Dedifferentiated amniotic fluid mesenchymal stem cell (primary cell): ENCODE results near the gene C1QTNF5.
"Not testable (repeated sequence)": the region's sequence is repeated elsewhere in the genome, so short reads cannot be mapped to it uniquely, and the experiment has no call there.

Experiments
- DNase-seq: peaks from one replicate; pipeline ENCODE4 v3.0.0-alpha.2; 2016; ENCODE audit errors: extremely low spot score

The C1QTNF5 gene

GRCh38 chr11:119340335-119341221, at the start of gene C1QTNF5:
Gene C1QTNF5, minus strand, starts transcription at chr11:119340883. Its CDS starts 486 bp downstream, at chr11:119340397.
- DNase-seq = no peak

- DNase-seq = no peak
These were observed 49.0 kb upstream of the C1QTNF5 start for GRCh38 chr11:119389611-119390254.

- no peak for DNase-seq
These were observed 47.4 kb upstream of the C1QTNF5 start for GRCh38 chr11:119388103-119388502.

- DNase-seq = no peak
These were observed 43.6 kb upstream of the C1QTNF5 start for GRCh38 chr11:119384332-119384731.

GRCh38 chr11:119382513-119382912, 41.8 kb upstream of the C1QTNF5 start:
- DNase-seq = not testable (repeated sequence)

- no peak for DNase-seq
These were observed 41.4 kb upstream of the C1QTNF5 start for GRCh38 chr11:119382101-119382500.

GRCh38 chr11:119381181-119381988, 40.7 kb upstream of the C1QTNF5 start, which contains the start of gene USP2:
Gene USP2, minus strand, starts transcription at chr11:119381690. Its CDS starts 8,210 bp downstream, at chr11:119373480.
- DNase-seq = peak; percentile 97

GRCh38 chr11:119380827-119381180, 40.1 kb upstream of the C1QTNF5 start:
- no peak for DNase-seq

GRCh38 chr11:119380160-119380826, 39.6 kb upstream of the C1QTNF5 start:
- no peak for DNase-seq

- DNase-seq = no peak
These were observed 38.3 kb upstream of the C1QTNF5 start for GRCh38 chr11:119378851-119379465.

- no peak for DNase-seq
These were observed 37.4 kb upstream of the C1QTNF5 start for GRCh38 chr11:119377961-119378667.

GRCh38 chr11:119377112-119377901, 36.6 kb upstream of the C1QTNF5 start:
- DNase-seq = no peak

- DNase-seq = no peak
These were observed 35.6 kb upstream of the C1QTNF5 start for GRCh38 chr11:119376197-119376847.

- no peak for DNase-seq
These were observed 34.9 kb upstream of the C1QTNF5 start for GRCh38 chr11:119375337-119376196.

- DNase-seq = no peak
These were observed 34.1 kb upstream of the C1QTNF5 start for GRCh38 chr11:119374632-119375336.

- DNase-seq = peak; percentile 48
These were observed 33.4 kb upstream of the C1QTNF5 start for GRCh38 chr11:119373921-119374631.
